ENCODE data around the gene ELL3. TPM values are rescaled to one million over a fixed set of nuclear protein-coding genes. Genes with fewer than 3 reads are reported as not detected.

Gene ELL3
- total RNA-seq, 4 donors from 2014 or later, result 5.1 to 6.6 (median 5.8) TPM

- ATAC-seq, result no peak
- peaks cover 0 to 87% of the 10 kb centered on the region in 2 donors for H3K36me3 ChIP-seq
- H3K9me3 ChIP-seq, result no peaks in the 10 kb centered on the region
- H3K27ac ChIP-seq, result peak overlapping the region; percentile 72 to 93 (median 92)
- peak overlapping the region in 1 of 2 donors; percentile 75 for H3K4me3 ChIP-seq
- TF ChIP-seq POLR2AphosphoS5 (IDR thresholded peaks at IDR 0.05) (no peak), EP300 (IDR thresholded peaks at IDR 0.05) (no peak), POLR2A (IDR thresholded peaks at IDR 0.05) (no peak)
- TF ChIP-seq, protein P1, sequence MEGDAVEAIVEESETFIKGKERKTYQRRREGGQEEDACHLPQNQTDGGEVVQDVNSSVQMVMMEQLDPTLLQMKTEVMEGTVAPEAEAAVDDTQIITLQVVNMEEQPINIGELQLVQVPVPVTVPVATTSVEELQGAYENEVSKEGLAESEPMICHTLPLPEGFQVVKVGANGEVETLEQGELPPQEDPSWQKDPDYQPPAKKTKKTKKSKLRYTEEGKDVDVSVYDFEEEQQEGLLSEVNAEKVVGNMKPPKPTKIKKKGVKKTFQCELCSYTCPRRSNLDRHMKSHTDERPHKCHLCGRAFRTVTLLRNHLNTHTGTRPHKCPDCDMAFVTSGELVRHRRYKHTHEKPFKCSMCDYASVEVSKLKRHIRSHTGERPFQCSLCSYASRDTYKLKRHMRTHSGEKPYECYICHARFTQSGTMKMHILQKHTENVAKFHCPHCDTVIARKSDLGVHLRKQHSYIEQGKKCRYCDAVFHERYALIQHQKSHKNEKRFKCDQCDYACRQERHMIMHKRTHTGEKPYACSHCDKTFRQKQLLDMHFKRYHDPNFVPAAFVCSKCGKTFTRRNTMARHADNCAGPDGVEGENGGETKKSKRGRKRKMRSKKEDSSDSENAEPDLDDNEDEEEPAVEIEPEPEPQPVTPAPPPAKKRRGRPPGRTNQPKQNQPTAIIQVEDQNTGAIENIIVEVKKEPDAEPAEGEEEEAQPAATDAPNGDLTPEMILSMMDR (IDR thresholded peaks at IDR 0.05), result no peak
- peaks cover 2 to 71% (median 19%) of the 10 kb centered on the region in 3 donors for H3K4me1 ChIP-seq
- no peaks in the 10 kb centered on the region for H3K27me3 ChIP-seq
- WGBS, 2 donors (ENCODE audit: low coverage in 1 of 2), result 84 to 87% methylated on average over 9 to 14 of the region's 16 CpGs
Measured at GRCh38 chr15:43799209-43799944, 22.6 kb upstream of the ELL3 start.

- Histone ChIP-seq H3K9me3 (no peaks in the 10 kb centered on the region), H3K36me3 (peaks cover 0 to 67% of the 10 kb centered on the region in 2 donors), H3K27me3 (no peaks in the 10 kb centered on the region), H3K27ac (peak overlapping the region in 1 of 4 donors; percentile 19), H3K4me3 (no peak overlapping the region), H3K4me1 (peaks cover 5 to 80% (median 33%) of the 10 kb centered on the region in 3 donors)
- ATAC-seq, result no peak
- 71% methylated on average over 1 to 3 of the region's 3 CpGs for whole genome bisulfite sequencing, 2 donors (ENCODE audit: low coverage in 1 of 2)
- TF ChIP-seq POLR2AphosphoS5 (IDR thresholded peaks at IDR 0.05) (no peak), EP300 (IDR thresholded peaks at IDR 0.05) (no peak), POLR2A (IDR thresholded peaks at IDR 0.05) (no peak)
- TF ChIP-seq, protein P1 (IDR thresholded peaks at IDR 0.05), result no peak
Measured at GRCh38 chr15:43796566-43796965, 19.8 kb upstream of the ELL3 start.

DNA sequence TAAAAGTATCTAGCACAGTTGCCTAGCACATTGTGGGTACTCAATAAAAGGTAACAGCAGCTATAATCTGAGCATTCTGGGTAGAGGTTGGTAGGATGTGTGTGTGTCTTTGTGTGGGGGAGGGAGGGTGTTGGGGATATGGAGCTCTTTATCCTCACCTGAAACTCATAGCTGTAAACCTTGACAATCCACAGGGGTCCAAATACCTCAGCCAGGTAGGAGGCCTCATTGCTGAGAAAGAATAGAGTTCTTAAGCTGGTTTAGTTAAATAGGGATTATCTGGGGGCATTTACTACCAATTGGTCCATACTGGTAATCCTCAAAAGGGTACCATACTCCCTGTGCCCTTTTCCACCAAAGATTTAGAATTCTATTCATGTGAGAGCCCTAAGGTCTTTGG is 19.2 kb upstream of the ELL3 start:
- Histone ChIP-seq H3K4me3 (no peak overlapping the region), H3K27me3 (no peaks in the 10 kb centered on the region), H3K27ac (peak overlapping the region in 1 of 4 donors; percentile 13), H3K36me3 (peaks cover 0 to 65% of the 10 kb centered on the region in 2 donors), H3K4me1 (peaks cover 5 to 79% (median 28%) of the 10 kb centered on the region in 3 donors), H3K9me3 (no peaks in the 10 kb centered on the region)
- ATAC-seq, result no peak
- TF ChIP-seq, protein P1 (IDR thresholded peaks at IDR 0.05), result no peak
- TF ChIP-seq EP300 (IDR thresholded peaks at IDR 0.05) (no peak), POLR2A (IDR thresholded peaks at IDR 0.05) (no peak), POLR2AphosphoS5 (IDR thresholded peaks at IDR 0.05) (no peak)

GRCh38 chr15:43795197-43795596 is 18.4 kb upstream of the ELL3 start:
- peaks cover 0 to 65% of the 10 kb centered on the region in 2 donors for H3K36me3 ChIP-seq
- H3K27me3 ChIP-seq, result no peaks in the 10 kb centered on the region
- no peaks in the 10 kb centered on the region for H3K9me3 ChIP-seq
- H3K27ac ChIP-seq, result peak overlapping the region in 2 of 4 donors; percentile 13 to 99
- peaks cover 5 to 75% (median 27%) of the 10 kb centered on the region in 3 donors for H3K4me1 ChIP-seq
- no peak for ATAC-seq
- TF ChIP-seq, protein P1 (IDR thresholded peaks at IDR 0.05), result no peak
- no peak for TF ChIP-seq EP300 (IDR thresholded peaks at IDR 0.05)
- TF ChIP-seq POLR2A (IDR thresholded peaks at IDR 0.05), result no peak
- TF ChIP-seq POLR2AphosphoS5 (IDR thresholded peaks at IDR 0.05), result no peak
- H3K4me3 ChIP-seq, result no peak overlapping the region
- 80 to 100% methylated on average over 2 of the region's 2 CpGs for WGBS, 2 donors (ENCODE audit: low coverage in 1 of 2)
